ENCODE measurements around the gene TMEM185B.
"Not testable (repeated sequence)": the region's sequence is repeated elsewhere in the genome, so short reads cannot be mapped to it uniquely, and the experiment has no call there.

Gene TMEM185B

GRCh38 chr2:120223034-120223912 lies at the start of gene TMEM185B:
Gene TMEM185B, minus strand, starts transcription at chr2:120223400. Its CDS starts 424 bp downstream, at chr2:120222976.
- in situ Hi-C loops (cut with MboI; ENCODE audit: low sequenced_read_pairs) = no loop called here

GRCh38 chr2:120271711-120272379 lies 48.6 kb upstream of the TMEM185B start:
- Histone ChIP-seq H3K27me3 (ENCODE audit: low read depth) (no peaks in the 10 kb centered on the region), H3K4me3 (no peak overlapping the region), H3K36me3 (replicated peaks) (no peaks in the 10 kb centered on the region), H3K9me3 (no peaks in the 10 kb centered on the region), H3K4me1 (no peaks in the 10 kb centered on the region)
- no peak for DNase-seq (ENCODE audit: low spot score in 2 of 2)
- in situ Hi-C loops (cut with MboI; ENCODE audit: low sequenced_read_pairs) = no loop called here

More at GRCh38 chr2:120223034-120223912, at the start of gene TMEM185B:
- Histone ChIP-seq H3K36me3 (replicated peaks) (peaks cover 4% of the 10 kb centered on the region), H3K9me3 (0 out of 2 replicates have a peak, but pooled peaks cover 9% of the 10 kb centered on the region), H3K27me3 (ENCODE audit: low read depth) (no peaks in the 10 kb centered on the region), H3K4me3 (peak within 1 kb of the TSS; percentile 40), H3K4me1 (peaks cover 10% of the 10 kb centered on the region)
- DNase-seq (ENCODE audit: low spot score in 2 of 2) = peak; percentile 72 to 93

GRCh38 chr2:120269816-120270215 lies 46.6 kb upstream of the TMEM185B start:
- DNase-seq (ENCODE audit: low spot score in 2 of 2) = no peak
- Histone ChIP-seq H3K4me3 (no peak overlapping the region), H3K9me3 (no peaks in the 10 kb centered on the region), H3K4me1 (peaks cover 6% of the 10 kb centered on the region), H3K36me3 (replicated peaks) (no peaks in the 10 kb centered on the region), H3K27me3 (ENCODE audit: low read depth) (no peaks in the 10 kb centered on the region)
- in situ Hi-C loops (cut with MboI; ENCODE audit: low sequenced_read_pairs) = no loop called here

- no peak for DNase-seq (ENCODE audit: low spot score in 2 of 2)
- no peaks in the 10 kb centered on the region for H3K9me3 ChIP-seq
- peaks cover 7% of the 10 kb centered on the region for H3K4me1 ChIP-seq
- in situ Hi-C loops (cut with MboI; ENCODE audit: low sequenced_read_pairs) = no loop called here
- H3K4me3 ChIP-seq = no peak overlapping the region
- H3K27me3 ChIP-seq (ENCODE audit: low read depth) = no peaks in the 10 kb centered on the region
- no peaks in the 10 kb centered on the region for H3K36me3 ChIP-seq (replicated peaks)
Observed at GRCh38 chr2:120269076-120269744, 46.0 kb upstream of the TMEM185B start.

GRCh38 chr2:120267348-120267747 lies 44.1 kb upstream of the TMEM185B start:
- no peak for DNase-seq (ENCODE audit: low spot score in 2 of 2)
- Histone ChIP-seq H3K27me3 (ENCODE audit: low read depth) (no peaks in the 10 kb centered on the region), H3K4me1 (peaks cover 7% of the 10 kb centered on the region), H3K36me3 (replicated peaks) (no peaks in the 10 kb centered on the region), H3K9me3 (no peaks in the 10 kb centered on the region), H3K4me3 (no peak overlapping the region)
- in situ Hi-C loops (cut with MboI; ENCODE audit: low sequenced_read_pairs) = no loop called here

GRCh38 chr2:120265006-120265405 lies 41.8 kb upstream of the TMEM185B start:
- Histone ChIP-seq H3K4me3 (no peak overlapping the region), H3K36me3 (replicated peaks) (no peaks in the 10 kb centered on the region), H3K27me3 (ENCODE audit: low read depth) (no peaks in the 10 kb centered on the region), H3K4me1 (peaks cover 7% of the 10 kb centered on the region), H3K9me3 (no peaks in the 10 kb centered on the region)
- in situ Hi-C loops (cut with MboI; ENCODE audit: low sequenced_read_pairs) = no loop called here
- no peak for DNase-seq (ENCODE audit: low spot score in 2 of 2)

GRCh38 chr2:120262761-120263428 lies 39.7 kb upstream of the TMEM185B start:
- Histone ChIP-seq H3K36me3 (replicated peaks) (no peaks in the 10 kb centered on the region), H3K4me3 (no peak overlapping the region), H3K4me1 (peaks cover 7% of the 10 kb centered on the region), H3K27me3 (ENCODE audit: low read depth) (no peaks in the 10 kb centered on the region), H3K9me3 (no peaks in the 10 kb centered on the region)
- no peak for DNase-seq (ENCODE audit: low spot score in 2 of 2)
- in situ Hi-C loops (cut with MboI; ENCODE audit: low sequenced_read_pairs) = no loop called here

GRCh38 chr2:120262150-120262549 lies 39.0 kb upstream of the TMEM185B start:
- in situ Hi-C loops (cut with MboI; ENCODE audit: low sequenced_read_pairs) = no loop called here
- H3K27me3 ChIP-seq (ENCODE audit: low read depth) = no peaks in the 10 kb centered on the region
- H3K4me3 ChIP-seq = no peak overlapping the region
- H3K36me3 ChIP-seq (replicated peaks) = no peaks in the 10 kb centered on the region
- H3K4me1 ChIP-seq = peaks cover 7% of the 10 kb centered on the region
- H3K9me3 ChIP-seq = no peaks in the 10 kb centered on the region
- no peak for DNase-seq (ENCODE audit: low spot score in 2 of 2)

- Histone ChIP-seq H3K4me1 (peaks cover 7% of the 10 kb centered on the region), H3K27me3 (ENCODE audit: low read depth) (no peaks in the 10 kb centered on the region), H3K9me3 (no peaks in the 10 kb centered on the region), H3K4me3 (no peak overlapping the region), H3K36me3 (replicated peaks) (no peaks in the 10 kb centered on the region)
- in situ Hi-C loops (cut with MboI; ENCODE audit: low sequenced_read_pairs) = no loop called here
- no peak for DNase-seq (ENCODE audit: low spot score in 2 of 2)
Observed at GRCh38 chr2:120261387-120262006, 38.3 kb upstream of the TMEM185B start.

- DNase-seq (ENCODE audit: low spot score in 2 of 2) = no peak
- H3K36me3 ChIP-seq (replicated peaks) = no peaks in the 10 kb centered on the region
- H3K9me3 ChIP-seq = no peaks in the 10 kb centered on the region
- H3K4me1 ChIP-seq = peaks cover 7% of the 10 kb centered on the region
- in situ Hi-C loops (cut with MboI; ENCODE audit: low sequenced_read_pairs) = no loop called here
- no peak overlapping the region for H3K4me3 ChIP-seq
- H3K27me3 ChIP-seq (ENCODE audit: low read depth) = no peaks in the 10 kb centered on the region
Observed at GRCh38 chr2:120260736-120261135, 37.5 kb upstream of the TMEM185B start.

- H3K27me3 ChIP-seq (ENCODE audit: low read depth); H3K4me3 ChIP-seq; H3K4me1 ChIP-seq; DNase-seq (ENCODE audit: low spot score in 2 of 2); in situ Hi-C loops (cut with MboI; ENCODE audit: low sequenced_read_pairs); H3K36me3 ChIP-seq (replicated peaks); H3K9me3 ChIP-seq: not testable (repeated sequence)
Observed at GRCh38 chr2:120259939-120260338, 36.7 kb upstream of the TMEM185B start.

GRCh38 chr2:120258196-120258595 lies 35.0 kb upstream of the TMEM185B start:
- no peak overlapping the region for H3K4me3 ChIP-seq
- H3K27me3 ChIP-seq (ENCODE audit: low read depth) = no peaks in the 10 kb centered on the region
- H3K4me1 ChIP-seq = peaks cover 9% of the 10 kb centered on the region
- H3K36me3 ChIP-seq (replicated peaks) = no peaks in the 10 kb centered on the region
- no peak for DNase-seq (ENCODE audit: low spot score in 2 of 2)
- H3K9me3 ChIP-seq = no peaks in the 10 kb centered on the region
- in situ Hi-C loops (cut with MboI; ENCODE audit: low sequenced_read_pairs) = no loop called here

- DNase-seq (ENCODE audit: low spot score in 2 of 2) = no peak
- H3K9me3 ChIP-seq = no peaks in the 10 kb centered on the region
- H3K4me3 ChIP-seq = no peak overlapping the region
- H3K36me3 ChIP-seq (replicated peaks) = no peaks in the 10 kb centered on the region
- in situ Hi-C loops (cut with MboI; ENCODE audit: low sequenced_read_pairs) = no loop called here
- H3K27me3 ChIP-seq (ENCODE audit: low read depth) = no peaks in the 10 kb centered on the region
- peaks cover 9% of the 10 kb centered on the region for H3K4me1 ChIP-seq
Observed at GRCh38 chr2:120257522-120257921, 34.3 kb upstream of the TMEM185B start.
